Panc1 (cell line): ENCODE measurements around the gene EOGT. TPM values are rescaled to one million over a fixed set of nuclear protein-coding genes. Genes with fewer than 3 reads are reported as not detected.
A peak's percentile ranks its signal among the peaks of the same experiment; 100 is the strongest.

Experiments used
- ATAC-seq: fragments of 200-7000 bp; cut with Tn5 transposase; 2 replicates; pipeline ENCODE4 v1.9.1; 2020; ENCODE audit warnings: mild to moderate bottlenecking, moderate library complexity
- BruUV-seq: library from RNA; stranded (reverse); fragments of 400-500 nt; replicated peaks from 2 replicates; lab custom pipeline; 2021; lab: Mats Ljungman, UMichigan
- CTCF ChIA-PET: fragments of 300-600 bp; sonication (Branson Sonifier 250); formaldehyde crosslinking; loops from one replicate; lab custom pipeline; 2022; ENCODE audit warnings: antibody characterized with exemption; lab: Charles Lee
- POLR2A ChIA-PET: fragments of 300-600 bp; sonication (Branson Sonifier 250); formaldehyde crosslinking; loops from one replicate; lab custom pipeline; 2022; ENCODE audit warnings: antibody characterized with exemption; lab: Charles Lee
- DNase-seq: peaks from one replicate; pipeline ENCODE4 v3.0.0-alpha.2; 2010; ENCODE audit warnings: low read depth, low spot score
- H3K27ac ChIP-seq: 2 replicates; pipeline ENCODE4 v1.5.1; 2011; ENCODE audit warnings: mild to moderate bottlenecking, low read length, inconsistent platforms
- H3K27me3 ChIP-seq: fragments of 200-500 bp; sonication (Bioruptor generic); 2 replicates; pipeline ENCODE4 v1.6.0; 2014; ENCODE audit warnings: low read length, inconsistent platforms; ENCODE audit not compliant: control insufficient read depth, insufficient read depth
- H3K36me3 ChIP-seq: fragments of 200-500 bp; sonication (Bioruptor generic); 2 replicates; pipeline ENCODE4 v1.5.1; 2014; ENCODE audit warnings: inconsistent platforms, mild to moderate bottlenecking, low read length, moderate library complexity; ENCODE audit not compliant: control insufficient read depth, insufficient read depth
- H3K4me1 ChIP-seq: 2 replicates; pipeline ENCODE4 v1.5.1; 2011; ENCODE audit warnings: inconsistent platforms, mild to moderate bottlenecking, low read length, moderate library complexity; ENCODE audit not compliant: control insufficient read depth, insufficient read depth
- H3K4me3 ChIP-seq, 2 experiments: 2 replicates each; pipeline ENCODE4 v1.5.1; 2011 to 2012; ENCODE audit warnings: low read depth in 2 of 2, low read length in 2 of 2, mild to moderate bottlenecking in 2 of 2, inconsistent platforms in 1 of 2, moderate library complexity in 1 of 2
- H3K9me3 ChIP-seq: fragments of 200-500 bp; sonication (Bioruptor generic); 2 replicates; pipeline ENCODE4 v1.5.1; 2014; ENCODE audit warnings: low read depth, mild to moderate bottlenecking, inconsistent platforms, low read length, moderate library complexity; ENCODE audit not compliant: control insufficient read depth, insufficient read depth
- CTCF ChIP-seq: fragments of 450-650 bp; IDR thresholded peaks from 2 replicates; pipeline ENCODE4 v1.5.1; 2017; ENCODE audit warnings: mild to moderate bottlenecking
- POLR2AphosphoS5 ChIP-seq: IDR thresholded peaks from 2 replicates; pipeline ENCODE4 v1.6.1; 2012; ENCODE audit warnings: mild to moderate bottlenecking, low read depth, low read length, moderate library complexity
- REST ChIP-seq, 2 experiments: IDR thresholded peaks; 2 replicates each; pipeline ENCODE4 v1.6.1; 2011 to 2012; ENCODE audit warnings: low read depth in 2 of 2, control low read depth in 1 of 2, low read length in 1 of 2, mild to moderate bottlenecking in 1 of 2, moderate library complexity in 1 of 2; ENCODE audit not compliant: insufficient read depth in 1 of 2
- SIN3A ChIP-seq: IDR thresholded peaks from 2 replicates; pipeline ENCODE4 v1.6.1; 2012; ENCODE audit warnings: low read depth, mild to moderate bottlenecking, low read length, moderate library complexity, borderline replicate concordance; ENCODE audit not compliant: insufficient read depth
- TCF7L2 ChIP-seq: IDR thresholded peaks from 2 replicates; pipeline ENCODE4 v1.6.1; 2011; ENCODE audit warnings: mild to moderate bottlenecking, low read depth, low read length, inconsistent platforms
- in situ Hi-C: cut with HindIII; loops from 2 replicates; pipeline ENCODE4 v1.10.0; 2016; ENCODE audit warnings: low sequenced_read_pairs, low pct_unique_long_range_greater_than_20kb
- intact Hi-C: fragments of 100-400 bp; cut with micrococcal nuclease; formaldehyde crosslinking; loops from one replicate; pipeline ENCODE4 v1.10.0; 2022; ENCODE audit not compliant: unreplicated experiment
- total RNA-seq: library from RNA; stranded (reverse); gene quantifications from one replicate; pipeline ENCODE4 v1.2.1, GENCODE V29; 2021; ENCODE audit not compliant: unreplicated experiment

Gene EOGT
- total RNA-seq, 1 experiment from 2014 or later = 29.1 TPM

- BruUV-seq = no TSS peak
- Histone ChIP-seq H3K4me1 (peaks cover 4% of the 10 kb centered on the region; the same call in 1 of the 2 replicates), H3K27me3 (no peaks in the 10 kb centered on the region), H3K9me3 (no peaks in the 10 kb centered on the region), H3K27ac (peak overlapping the region; percentile 86), H3K36me3 (peaks cover 3% of the 10 kb centered on the region; the same call in 1 of the 2 replicates), H3K4me3 (peak overlapping the region; percentile 64 to 65)
- no peak for TF ChIP-seq CTCF
- TF ChIP-seq POLR2AphosphoS5 = no peak
- no peak for TF ChIP-seq SIN3A
- TF ChIP-seq REST (IDR thresholded peaks at IDR 0.05; ENCODE audit: insufficient read depth in 1 of 2, low read depth in 2 of 2, low read length in 1 of 2) = no peak
- no peak for TF ChIP-seq TCF7L2
- intact Hi-C loops (no loop called here), in situ Hi-C loops (no loop called here)
- DNase-seq (no peak), ATAC-seq (no peak)
- POLR2A ChIA-PET = interaction anchor here (0.6 kb wide), 1 partner anchor 38 kb away, joined by 5 read pairs; the partner anchor contains the start of gene TMF1
- CTCF ChIA-PET = no interaction called here
Measured at GRCh38 chr3:69014022-69014580, 617 bp upstream of the EOGT start.

- ATAC-seq (peak; percentile 74), DNase-seq (no peak)
- in situ Hi-C loops (no loop called here), intact Hi-C loops (no loop called here)
- TF ChIP-seq TCF7L2 = no peak
- peaks cover 6% of the 10 kb centered on the region for H3K36me3 ChIP-seq
- H3K4me3 ChIP-seq = peak overlapping the region; percentile 64 to 65
- ChIA-PET POLR2A (interaction anchor here (0.6 kb wide), 1 partner anchor 63 kb away, joined by 4 read pairs; no protein-coding TSS in a partner anchor), CTCF (no interaction called here)
- no peaks in the 10 kb centered on the region for H3K9me3 ChIP-seq
- BruUV-seq = no TSS peak
- H3K27me3 ChIP-seq = no peaks in the 10 kb centered on the region
- peaks cover 4% of the 10 kb centered on the region; the same call in 1 of the 2 replicates for H3K4me1 ChIP-seq
- H3K27ac ChIP-seq = peak overlapping the region; percentile 86
Measured at GRCh38 chr3:69012800-69013252, 658 bp downstream of the EOGT start.

- in situ Hi-C loops = no loop called here
- H3K4me1 ChIP-seq = peaks cover 4% of the 10 kb centered on the region; the same call in 1 of the 2 replicates
- POLR2A ChIA-PET = no interaction called here
- ATAC-seq = no peak
- H3K4me3 ChIP-seq = peak overlapping the region; percentile 64 to 65
- H3K36me3 ChIP-seq = peaks cover 9% of the 10 kb centered on the region
- CTCF ChIA-PET = no interaction called here
- peak overlapping the region; percentile 86 for H3K27ac ChIP-seq
- TF ChIP-seq CTCF (no peak), SIN3A (no peak), POLR2AphosphoS5 (no peak), TCF7L2 (no peak), REST (IDR thresholded peaks at IDR 0.05; ENCODE audit: insufficient read depth in 1 of 2, low read depth in 2 of 2, low read length in 1 of 2) (no peak)
- no TSS peak for BruUV-seq
- DNase-seq = no peak
- intact Hi-C loops = no loop called here
- no peaks in the 10 kb centered on the region for H3K27me3 ChIP-seq
- no peaks in the 10 kb centered on the region for H3K9me3 ChIP-seq
Measured at GRCh38 chr3:69012100-69012799, 1.2 kb downstream of the EOGT start.
